ENCODE measurements around the gene UBAC2.

DNA sequence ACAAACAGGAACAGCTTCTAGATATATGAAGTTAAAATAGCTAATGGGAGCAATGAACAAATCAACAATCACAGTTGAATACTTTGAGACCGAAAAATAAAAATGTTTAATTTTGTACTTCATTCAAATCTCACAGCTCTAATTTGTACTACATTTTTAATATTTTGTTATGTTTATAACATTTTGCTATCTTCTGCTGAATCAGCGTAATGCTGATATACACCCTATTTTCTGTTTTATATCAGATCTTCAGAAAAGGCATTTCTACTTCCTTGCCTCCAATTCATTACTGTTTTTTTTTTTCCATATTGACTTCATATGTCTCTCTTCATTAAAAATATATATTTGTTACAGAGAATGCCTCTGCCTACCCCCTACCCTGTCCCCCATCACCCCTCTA lies 134.4 kb downstream of the UBAC2 start:
- TF ChIP-seq POU2F2 (IDR thresholded peaks at IDR 0.05; ENCODE audit: low read depth, low read length) (no peak), POLR2A (IDR thresholded peaks at IDR 0.05; ENCODE audit: low read depth, low read length) (no peak), SPI1 (IDR thresholded peaks at IDR 0.05; ENCODE audit: low read depth, low read length) (no peak), POLR2AphosphoS5 (IDR thresholded peaks at IDR 0.05; ENCODE audit: low read depth, low read length) (no peak), TAF1 (IDR thresholded peaks at IDR 0.05; ENCODE audit: low read depth, low read length) (no peak), PAX5 (IDR thresholded peaks at IDR 0.05; ENCODE audit: insufficient read depth, low read length, severe bottlenecking) (no peak)
